CD14-positive monocyte (primary cell): Measurements from ENCODE around the gene ITPA. TPM values are rescaled to one million over a fixed set of nuclear protein-coding genes. Genes with fewer than 3 reads are reported as not detected.

ENCODE experiments used
- DNase-seq, 3 donors: peaks; one replicate each; pipeline ENCODE4 v3.0.0-alpha.2; 2011 to 2022
- H2AFZ ChIP-seq: 2 replicates; pipeline ENCODE4 v1.6.0; 2012; ENCODE audit warnings: mild to moderate bottlenecking, low read depth, low read length, inconsistent platforms; ENCODE audit not compliant: insufficient read depth, poor library complexity, severe bottlenecking
- H3K27ac ChIP-seq, 2 donors: 1 replicate in 1 of 2; 2 replicates in 1 of 2; pipeline ENCODE4 v1.5.1; 2012 to 2013; ENCODE audit warnings: low read length in 2 of 2, control low read depth in 1 of 2, inconsistent platforms in 1 of 2, low read depth in 1 of 2, mild to moderate bottlenecking in 1 of 2
- H3K27me3 ChIP-seq, 2 donors: one replicate each; pipeline versions ENCODE4 v1.6.0 to v1.6.1; 2011 to 2013; ENCODE audit warnings: low read length in 2 of 2; ENCODE audit not compliant: control insufficient read depth in 2 of 2, insufficient read depth in 2 of 2
- H3K36me3 ChIP-seq, 2 donors: replicated peaks in 1 of 2; 1 replicate in 1 of 2; 2 replicates in 1 of 2; pipeline versions ENCODE4 v1.5.1 to v1.6.1; 2012 to 2013; ENCODE audit warnings: low read length in 2 of 2, control low read depth in 1 of 2, inconsistent platforms in 1 of 2, mild to moderate bottlenecking in 1 of 2; ENCODE audit not compliant: insufficient read depth in 2 of 2, control insufficient read depth in 1 of 2
- H3K4me1 ChIP-seq, 2 donors: 1 replicate in 1 of 2; 2 replicates in 1 of 2; pipeline versions ENCODE4 v1.5.1 to v1.6.1; 2012 to 2013; ENCODE audit warnings: low read length in 2 of 2, control low read depth in 1 of 2, inconsistent platforms in 1 of 2, mild to moderate bottlenecking in 1 of 2, moderate library complexity in 1 of 2; ENCODE audit not compliant: insufficient read depth in 2 of 2, control insufficient read depth in 1 of 2
- H3K4me2 ChIP-seq: replicated peaks from 2 replicates; pipeline ENCODE3; 2012; ENCODE audit warnings: low read length, moderate library complexity, mild to moderate bottlenecking; ENCODE audit not compliant: poor library complexity, severe bottlenecking; ENCODE audit errors: extremely low read depth
- H3K4me3 ChIP-seq, 3 experiments: fragments of 200-600 bp in 1 of 3; sonication (generic) in 1 of 3; replicated peaks in 1 of 3; 1 replicate in 2 of 3; 2 replicates in 1 of 3; pipeline ENCODE4 v1.5.1; 2011 to 2013; ENCODE audit warnings: low read length in 3 of 3, mild to moderate bottlenecking in 3 of 3, control low read depth in 2 of 3, low read depth in 2 of 3, inconsistent platforms in 1 of 3, moderate library complexity in 1 of 3
- H3K79me2 ChIP-seq: 2 replicates; pipeline ENCODE4 v1.6.0; 2012; ENCODE audit warnings: mild to moderate bottlenecking, control low read depth, inconsistent platforms, low read length, moderate library complexity; ENCODE audit not compliant: insufficient read depth
- H3K9ac ChIP-seq: 2 replicates; pipeline ENCODE4 v1.6.0; 2017; ENCODE audit warnings: low read length, mild to moderate bottlenecking; ENCODE audit not compliant: insufficient read depth, poor library complexity, severe bottlenecking
- H3K9me3 ChIP-seq, 2 donors: replicated peaks in 1 of 2; 1 replicate in 1 of 2; 2 replicates in 1 of 2; pipeline versions ENCODE4 v1.5.1 to v1.6.1; 2012 to 2013; ENCODE audit warnings: low read length in 2 of 2, control low read depth in 1 of 2; ENCODE audit not compliant: control insufficient read depth in 1 of 2, insufficient read depth in 1 of 2
- H4K20me1 ChIP-seq: 2 replicates; pipeline ENCODE4 v1.6.0; 2012; ENCODE audit warnings: mild to moderate bottlenecking, low read length, control low read depth, moderate library complexity; ENCODE audit not compliant: insufficient read depth
- H3K27ac Mint-ChIP-seq, 7 donors: one replicate each; pipeline ENCODE4 v1.8.0; 2020; ENCODE audit warnings: mild to moderate bottlenecking in 7 of 7, mixed read lengths in 7 of 7, moderate library complexity in 6 of 7, inconsistent platforms in 2 of 7
- H3K27me3 Mint-ChIP-seq, 3 donors: one replicate each; pipeline ENCODE4 v1.8.0; 2021 to 2022; ENCODE audit warnings: low read depth in 3 of 3, mild to moderate bottlenecking in 3 of 3, mixed read lengths in 3 of 3, moderate library complexity in 3 of 3, inconsistent platforms in 1 of 3
- H3K36me3 Mint-ChIP-seq, 2 donors: one replicate each; pipeline ENCODE4 v1.8.0; 2020; ENCODE audit warnings: mixed read lengths in 2 of 2, inconsistent platforms in 1 of 2, mild to moderate bottlenecking in 1 of 2
- H3K4me1 Mint-ChIP-seq: one replicate; pipeline ENCODE4 v1.8.0; 2020; ENCODE audit warnings: mild to moderate bottlenecking, mixed read lengths
- H3K4me3 Mint-ChIP-seq, 2 donors: one replicate each; pipeline ENCODE4 v1.8.0; 2020; ENCODE audit warnings: mild to moderate bottlenecking in 2 of 2, mixed read lengths in 2 of 2, moderate library complexity in 1 of 2
- H3K9me3 Mint-ChIP-seq, 7 donors: one replicate each; pipeline ENCODE4 v1.8.0; 2020 to 2022; ENCODE audit warnings: mixed read lengths in 7 of 7, mild to moderate bottlenecking in 6 of 7, moderate library complexity in 6 of 7, inconsistent platforms in 2 of 7
- CTCF ChIP-seq: fragments of 200-600 bp; IDR thresholded peaks from one replicate; pipeline ENCODE4 v1.8.0; 2022; ENCODE audit warnings: antibody characterized with exemption, mild to moderate bottlenecking
- WGBS: methylation state at CpG from one replicate; pipeline ENCODE4 v1.1.5; 2013; ENCODE audit warnings: missing lambda C conversion rate; ENCODE audit not compliant: insufficient coverage; 5-methylcytosine and 5-hydroxymethylcytosine counted together
- intact Hi-C, 2 donors: fragments of 100-400 bp; cut with micrococcal nuclease; formaldehyde crosslinking; loops; one replicate each; pipeline versions ENCODE4 v1.15.0 to v1.15.1; 2023
- polyA plus RNA-seq, 3 donors: library from polyadenylated mRNA; depleted of rRNA in 1 of 3; unstranded in 2 of 3; stranded (reverse) in 1 of 3; fragments of 300-500 nt in 2 of 3; fragments of >200 nt in 1 of 3; fragmentation: Illumina TruSeq in 2 of 3; gene quantifications; 1 replicate in 2 of 3; 2 replicates in 1 of 3; pipeline ENCODE4 v1.2.3, GENCODE V29; 2012 to 2021

ITPA gene
- polyA plus RNA-seq, 3 donors, result 39.5 to 62.8 (median 57.0) TPM

GRCh38 chr20:3221398-3222226 is 12.3 kb downstream of the ITPA start:
- H4K20me1 ChIP-seq, result no peaks in the 10 kb centered on the region
- intact Hi-C loops, result no loop called here
- Mint-ChIP-seq H3K4me3 (no peak overlapping the region), H3K27me3 (peaks cover 0 to 1% (median 0%) of the 10 kb centered on the region in 3 donors), H3K36me3 (peaks cover 41 to 71% of the 10 kb centered on the region in 2 donors), H3K27ac (peak overlapping the region in 1 of 7 donors; percentile 40), H3K4me1 (peaks cover 7% of the 10 kb centered on the region), H3K9me3 (no peaks in the 10 kb centered on the region)
- H3K9ac ChIP-seq, result no peak overlapping the region
- H2AFZ ChIP-seq, result no peak overlapping the region
- peaks cover 5 to 12% of the 10 kb centered on the region in 2 donors for H3K4me1 ChIP-seq
- 81% methylated on average over 9 of the region's 18 CpGs for WGBS
- H3K27ac ChIP-seq, result no peak overlapping the region
- no peaks in the 10 kb centered on the region for H3K27me3 ChIP-seq
- TF ChIP-seq CTCF, result no peak
- no peak overlapping the region for H3K4me2 ChIP-seq
- H3K9me3 ChIP-seq, result no peaks in the 10 kb centered on the region
- no peak for DNase-seq
- H3K79me2 ChIP-seq, result no peaks in the 10 kb centered on the region
- peaks cover 31 to 63% of the 10 kb centered on the region in 2 donors for H3K36me3 ChIP-seq
- no peak overlapping the region for H3K4me3 ChIP-seq

DNA sequence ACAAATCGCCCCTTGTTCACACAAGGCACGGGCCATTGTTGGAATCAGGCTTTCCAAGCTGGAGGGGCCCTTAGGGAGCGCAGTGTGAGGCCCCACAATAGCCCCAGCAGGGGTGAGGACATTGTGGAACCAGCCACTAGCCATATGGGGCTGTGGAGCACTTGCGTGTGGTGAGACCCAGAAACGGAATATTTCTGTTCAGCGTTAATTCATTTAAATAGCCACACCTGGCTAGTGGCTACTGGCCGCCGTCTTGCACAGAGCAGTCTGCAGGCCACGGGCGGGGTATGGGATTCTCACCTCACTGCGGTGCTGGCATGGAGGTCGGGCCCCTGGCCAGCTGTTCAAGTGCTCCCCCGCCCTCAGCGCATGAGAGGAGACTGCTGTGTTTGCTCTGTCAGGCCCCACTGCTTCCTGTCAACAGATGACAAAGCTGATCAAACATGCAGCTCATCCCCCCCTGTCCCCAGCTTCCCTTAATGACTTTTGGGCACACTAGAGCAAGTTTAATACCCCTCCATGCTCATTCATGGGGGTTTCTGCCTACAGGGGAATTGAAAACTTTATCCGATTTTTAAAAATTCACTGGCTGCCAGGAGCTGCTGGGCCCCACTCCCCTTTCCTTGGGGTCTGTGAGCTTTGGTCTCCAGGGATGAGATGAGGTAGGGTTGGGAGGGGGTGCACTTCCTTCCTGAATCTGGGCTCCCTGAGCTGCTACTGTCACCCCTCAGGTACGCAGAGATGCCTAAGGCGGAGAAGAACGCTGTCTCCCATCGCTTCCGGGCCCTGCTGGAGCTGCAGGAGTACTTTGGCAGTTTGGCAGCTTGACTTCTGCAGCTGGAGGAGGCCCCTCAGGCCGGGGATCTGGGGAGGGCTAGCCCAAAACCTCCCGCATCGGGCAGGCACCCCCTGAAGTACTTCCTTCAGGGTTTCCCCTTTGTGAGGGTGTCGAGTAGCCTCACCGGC is 13.6 kb downstream of the ITPA start:
- intact Hi-C loops, result no loop called here
- H3K27ac ChIP-seq, result no peak overlapping the region
- no peaks in the 10 kb centered on the region for H3K9me3 Mint-ChIP-seq

More for the DNA sequence above, 13.6 kb downstream of the ITPA start:
- Mint-ChIP-seq H3K27ac (peak overlapping the region in 2 of 7 donors; percentile 6 to 16), H3K36me3 (peaks cover 45 to 67% of the 10 kb centered on the region in 2 donors), H3K4me3 (no peak overlapping the region), H3K27me3 (peaks cover 0 to 3% (median 0%) of the 10 kb centered on the region in 3 donors), H3K4me1 (peaks cover 7% of the 10 kb centered on the region)
- Histone ChIP-seq H3K4me2 (no peak overlapping the region), H3K27me3 (no peaks in the 10 kb centered on the region), H3K9ac (no peak overlapping the region), H4K20me1 (no peaks in the 10 kb centered on the region), H3K36me3 (peaks cover 31 to 55% of the 10 kb centered on the region in 2 donors), H3K9me3 (no peaks in the 10 kb centered on the region), H2AFZ (no peak overlapping the region), H3K79me2 (no peaks in the 10 kb centered on the region), H3K4me3 (no peak overlapping the region), H3K4me1 (peaks cover 5 to 12% of the 10 kb centered on the region in 2 donors)
- DNase-seq, result no peak
- WGBS, result 22% methylated on average over 22 of the region's 25 CpGs
- TF ChIP-seq CTCF, result no peak
